Activated CD8-positive, alpha-beta T cell treated with anti-CD3 and anti-CD28 coated beads for 36 hours (primary cell): ENCODE data around the gene CDKN3. TPM values are rescaled to one million over a fixed set of nuclear protein-coding genes. Genes with fewer than 3 reads are reported as not detected.
"Not testable (repeated sequence)": the region's sequence is repeated elsewhere in the genome, so short reads cannot be mapped to it uniquely, and the experiment has no call there.

Experiments
- ATAC-seq: fragments of 200-7000 bp; cut with Tn5 transposase; one replicate; pipeline ENCODE4 v1.10.0; 2021; ENCODE audit warnings: mild to moderate bottlenecking, moderate library complexity
- CTCF ChIA-PET: fragments of 350-600 bp; sonication (Branson Sonifier 250); formaldehyde crosslinking; loops from one replicate; lab custom pipeline; 2021; ENCODE audit warnings: antibody characterized with exemption; lab: Charles Lee
- POLR2A ChIA-PET: fragments of 350-600 bp; sonication (Branson Sonifier 250); formaldehyde crosslinking; loops from one replicate; lab custom pipeline; 2021; ENCODE audit warnings: antibody characterized with exemption; lab: Charles Lee
- DNase-seq: peaks from one replicate; pipeline ENCODE4 v3.0.0-alpha.2; 2020
- H3K27ac Mint-ChIP-seq: one replicate; pipeline ENCODE4 v1.8.0; 2021; ENCODE audit warnings: mild to moderate bottlenecking, mixed read lengths
- H3K27me3 Mint-ChIP-seq: one replicate; pipeline ENCODE4 v1.8.0; 2021; ENCODE audit warnings: mixed read lengths
- H3K36me3 Mint-ChIP-seq: one replicate; pipeline ENCODE4 v1.8.0; 2021; ENCODE audit warnings: low read depth, mixed read lengths
- H3K4me1 Mint-ChIP-seq: one replicate; pipeline ENCODE4 v1.8.0; 2021; ENCODE audit warnings: low read depth, mixed read lengths
- H3K4me3 Mint-ChIP-seq: one replicate; pipeline ENCODE4 v1.8.0; 2021; ENCODE audit warnings: mild to moderate bottlenecking, moderate library complexity, mixed read lengths
- H3K9me3 Mint-ChIP-seq: one replicate; pipeline ENCODE4 v1.8.0; 2021; ENCODE audit warnings: mixed read lengths
- intact Hi-C: fragments of 100-400 bp; cut with micrococcal nuclease; formaldehyde crosslinking; loops from one replicate; pipeline ENCODE4 v1.10.0; 2022
- total RNA-seq, 2 experiments: library from RNA; stranded (reverse); gene quantifications; one replicate each; pipeline ENCODE4 v1.2.3, GENCODE V29; 2021
- TF ChIP-seq, protein P1 (sequence below): fragments of 200-600 bp; IDR thresholded peaks from one replicate; pipeline ENCODE4 v1.8.0; 2022; ENCODE audit warnings: antibody characterized with exemption, mild to moderate bottlenecking

The CDKN3 gene
- total RNA-seq, 2 experiments from 2014 or later: 88.0 to 92.7 TPM

DNA sequence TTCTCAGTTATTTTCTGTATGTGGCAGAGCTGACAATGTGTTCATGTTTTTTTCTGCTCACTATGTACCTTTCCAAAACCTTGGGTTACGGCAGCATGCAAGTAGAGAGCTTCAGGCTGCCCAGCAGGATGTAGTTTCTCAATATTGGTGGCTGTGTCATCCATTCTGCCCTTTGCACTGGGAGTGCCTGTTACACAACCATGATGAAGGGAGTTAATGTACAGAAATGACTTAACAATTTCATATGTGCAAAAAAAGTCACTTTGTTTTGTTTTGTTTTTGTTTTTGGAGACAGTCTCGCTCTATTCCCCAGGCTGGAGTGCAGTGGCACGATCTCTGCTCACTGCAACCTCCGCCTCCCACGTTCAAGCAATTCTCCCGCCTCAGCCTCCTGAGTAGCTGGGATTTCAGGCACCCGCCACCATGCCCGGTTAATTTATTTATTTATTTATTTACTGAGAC is 50.5 kb downstream of the CDKN3 start:
- peak; percentile 27 for ATAC-seq

DNA sequence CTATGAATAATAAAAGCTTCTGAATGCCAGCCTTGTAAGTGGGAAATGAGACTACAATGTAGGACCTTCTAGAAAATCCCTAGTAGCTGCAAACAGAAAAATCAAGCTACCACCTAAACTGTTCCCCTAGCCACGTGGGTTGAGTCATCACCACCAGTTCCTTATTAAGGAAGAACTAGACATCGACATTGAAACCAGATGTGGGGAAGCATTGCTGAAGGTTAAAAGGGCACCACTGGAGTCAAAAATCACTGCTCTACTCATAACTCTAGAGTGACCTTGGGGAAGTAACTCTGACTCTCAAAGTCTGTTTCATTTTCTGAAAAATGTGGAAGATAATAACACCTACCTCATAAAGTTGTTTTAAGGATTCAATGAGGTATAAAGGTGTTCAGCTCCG is 53.7 kb downstream of the CDKN3 start:
- H3K4me1 Mint-ChIP-seq: peaks cover 12% of the 10 kb centered on the region
- H3K27ac Mint-ChIP-seq: no peak overlapping the region
- no peaks in the 10 kb centered on the region for H3K9me3 Mint-ChIP-seq
- ChIA-PET CTCF (interaction anchor here (1.4 to 1.5 kb wide), 2 partner anchors 10 to 84 kb away, joined by 4 to 5 read pairs; partner anchors contain the start of gene CNIH1), POLR2A (interaction anchor here (1.4 kb wide), 1 partner anchor 15 kb away, joined by 3 read pairs; no protein-coding TSS in a partner anchor)
- ATAC-seq (peak; percentile 49), DNase-seq (peak; percentile 44)
- TF ChIP-seq, protein P1, sequence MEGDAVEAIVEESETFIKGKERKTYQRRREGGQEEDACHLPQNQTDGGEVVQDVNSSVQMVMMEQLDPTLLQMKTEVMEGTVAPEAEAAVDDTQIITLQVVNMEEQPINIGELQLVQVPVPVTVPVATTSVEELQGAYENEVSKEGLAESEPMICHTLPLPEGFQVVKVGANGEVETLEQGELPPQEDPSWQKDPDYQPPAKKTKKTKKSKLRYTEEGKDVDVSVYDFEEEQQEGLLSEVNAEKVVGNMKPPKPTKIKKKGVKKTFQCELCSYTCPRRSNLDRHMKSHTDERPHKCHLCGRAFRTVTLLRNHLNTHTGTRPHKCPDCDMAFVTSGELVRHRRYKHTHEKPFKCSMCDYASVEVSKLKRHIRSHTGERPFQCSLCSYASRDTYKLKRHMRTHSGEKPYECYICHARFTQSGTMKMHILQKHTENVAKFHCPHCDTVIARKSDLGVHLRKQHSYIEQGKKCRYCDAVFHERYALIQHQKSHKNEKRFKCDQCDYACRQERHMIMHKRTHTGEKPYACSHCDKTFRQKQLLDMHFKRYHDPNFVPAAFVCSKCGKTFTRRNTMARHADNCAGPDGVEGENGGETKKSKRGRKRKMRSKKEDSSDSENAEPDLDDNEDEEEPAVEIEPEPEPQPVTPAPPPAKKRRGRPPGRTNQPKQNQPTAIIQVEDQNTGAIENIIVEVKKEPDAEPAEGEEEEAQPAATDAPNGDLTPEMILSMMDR: no peak
- H3K27me3 Mint-ChIP-seq: peaks cover 2% of the 10 kb centered on the region
- intact Hi-C loops: no loop called here
- H3K4me3 Mint-ChIP-seq: no peak overlapping the region
- H3K36me3 Mint-ChIP-seq: no peaks in the 10 kb centered on the region

More for the DNA sequence above, 50.5 kb downstream of the CDKN3 start:
- POLR2A ChIA-PET: interaction anchor here (1.3 kb wide), 1 partner anchor 50 kb away, joined by 4 read pairs; no protein-coding TSS in a partner anchor
- intact Hi-C loops: loop anchor here (10.0 kb wide), 1 partner anchor 328 kb away; no protein-coding TSS in a partner anchor
- H3K27me3 Mint-ChIP-seq: peaks cover 2% of the 10 kb centered on the region
- TF ChIP-seq, protein P1: no peak
- no peaks in the 10 kb centered on the region for H3K36me3 Mint-ChIP-seq
- CTCF ChIA-PET: no interaction called here
- H3K9me3 Mint-ChIP-seq: no peaks in the 10 kb centered on the region
- no peak overlapping the region for H3K27ac Mint-ChIP-seq
- peak; percentile 14 for DNase-seq
- H3K4me1 Mint-ChIP-seq: peaks cover 15% of the 10 kb centered on the region
- H3K4me3 Mint-ChIP-seq: no peak overlapping the region

DNA sequence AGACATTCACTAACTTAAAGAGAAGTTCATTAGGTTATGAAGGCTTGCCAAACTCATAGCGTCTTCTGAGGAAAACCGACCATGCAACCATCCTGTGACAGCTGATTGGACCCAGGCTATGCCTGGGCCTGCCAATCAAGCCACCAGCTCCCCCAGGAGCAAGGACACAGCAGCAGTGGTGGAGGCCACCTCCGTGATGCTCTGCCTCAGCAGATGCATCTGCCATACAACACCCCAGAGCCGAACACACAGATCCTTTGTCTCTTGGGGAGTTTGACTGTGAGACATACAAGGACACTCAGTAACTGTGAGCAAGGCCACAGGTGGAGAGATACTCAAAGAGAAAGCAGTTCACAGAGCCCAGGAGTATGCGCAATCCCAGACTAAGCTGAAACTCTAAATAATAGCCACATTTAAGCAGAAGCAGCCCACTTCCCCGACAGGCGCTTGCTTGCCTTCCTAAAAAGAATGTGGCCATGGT is 54.4 kb downstream of the CDKN3 start:
- ChIA-PET CTCF (interaction anchor here (1.4 kb wide), 1 partner anchor 10 kb away, joined by 5 read pairs; the partner anchor contains the start of gene CNIH1), POLR2A (no interaction called here)
- Mint-ChIP-seq H3K27me3 (no peaks in the 10 kb centered on the region), H3K9me3 (no peaks in the 10 kb centered on the region), H3K4me3 (no peak overlapping the region), H3K4me1 (peaks cover 12% of the 10 kb centered on the region), H3K27ac (no peak overlapping the region), H3K36me3 (no peaks in the 10 kb centered on the region)
- no peak for ATAC-seq
- no peak for DNase-seq
- TF ChIP-seq, protein P1: no peak
- intact Hi-C loops: no loop called here

DNA sequence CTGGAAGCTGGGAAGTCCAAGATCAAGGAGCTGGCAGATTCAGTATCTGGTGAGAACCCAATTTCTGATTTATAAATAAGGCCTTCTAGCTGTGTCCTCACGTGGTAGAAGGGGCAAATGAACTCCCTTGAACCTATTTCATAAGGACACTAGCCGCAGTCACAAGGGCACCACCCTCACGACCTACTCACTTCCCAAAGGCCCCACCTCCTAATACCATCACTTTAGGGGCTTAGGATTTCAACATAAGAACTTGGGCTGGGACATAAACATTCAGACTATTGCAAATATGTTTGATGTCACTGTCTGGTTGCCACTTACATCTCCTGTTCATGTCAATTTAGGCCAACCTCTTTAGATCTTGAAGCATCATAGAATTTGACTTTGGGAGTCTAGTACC is 55.2 kb downstream of the CDKN3 start:
- POLR2A ChIA-PET: no interaction called here
- CTCF ChIA-PET: no interaction called here

DNA sequence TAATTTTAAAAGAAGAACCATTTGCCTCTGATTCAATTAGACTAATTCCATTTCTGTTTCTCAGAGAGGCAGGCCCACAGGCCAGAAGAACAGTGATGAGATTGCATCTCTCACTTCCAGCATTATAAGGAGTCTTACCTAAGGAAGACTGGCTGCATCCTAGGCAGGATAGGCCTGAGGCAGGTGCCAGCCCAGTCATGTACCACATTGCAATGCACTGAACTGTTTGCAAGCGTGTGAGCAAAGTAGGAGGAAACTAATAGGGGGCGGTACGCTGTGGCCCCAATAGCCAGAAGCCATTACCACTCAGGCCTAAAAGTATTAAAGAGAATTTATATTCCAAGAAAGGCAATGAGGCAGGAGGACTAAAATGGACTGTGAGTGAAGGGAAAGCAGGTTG is 56.4 kb downstream of the CDKN3 start:
- no peak overlapping the region for H3K27ac Mint-ChIP-seq
- no peak for ATAC-seq
- H3K9me3 Mint-ChIP-seq: no peaks in the 10 kb centered on the region
- no peaks in the 10 kb centered on the region for H3K36me3 Mint-ChIP-seq
- POLR2A ChIA-PET: no interaction called here
- H3K27me3 Mint-ChIP-seq: no peaks in the 10 kb centered on the region
- peaks cover 12% of the 10 kb centered on the region for H3K4me1 Mint-ChIP-seq
- intact Hi-C loops: no loop called here
- TF ChIP-seq, protein P1: no peak
- CTCF ChIA-PET: no interaction called here
- no peak for DNase-seq
- H3K4me3 Mint-ChIP-seq: no peak overlapping the region

More for the DNA sequence above, 55.2 kb downstream of the CDKN3 start:
- Mint-ChIP-seq H3K36me3 (no peaks in the 10 kb centered on the region), H3K27me3 (no peaks in the 10 kb centered on the region), H3K27ac (no peak overlapping the region), H3K4me1 (peaks cover 12% of the 10 kb centered on the region), H3K4me3 (no peak overlapping the region), H3K9me3 (no peaks in the 10 kb centered on the region)
- no peak for ATAC-seq
- TF ChIP-seq, protein P1: no peak
- DNase-seq: no peak
- intact Hi-C loops: no loop called here

DNA sequence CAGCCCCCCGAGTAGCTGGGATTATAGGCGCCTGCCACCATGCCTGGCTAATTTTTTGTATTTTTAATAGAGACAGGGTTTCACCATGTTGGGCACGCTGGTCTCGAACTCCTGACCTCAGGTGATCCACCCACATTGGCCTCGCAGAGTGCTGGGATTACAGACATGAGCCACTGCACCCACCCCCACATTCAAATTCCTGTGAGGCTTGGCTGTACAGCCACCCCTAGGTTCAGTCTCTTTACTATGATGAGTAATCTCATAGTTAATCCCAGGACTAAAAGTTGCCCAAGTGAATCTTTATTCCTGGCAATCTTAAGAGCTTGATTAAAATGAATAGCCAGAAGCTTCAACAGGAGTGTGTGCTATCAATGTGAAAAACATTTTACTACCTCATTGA is 57.2 kb downstream of the CDKN3 start:
- H3K4me3 Mint-ChIP-seq, H3K9me3 Mint-ChIP-seq, CTCF ChIA-PET, POLR2A ChIA-PET, H3K4me1 Mint-ChIP-seq, ATAC-seq, H3K27me3 Mint-ChIP-seq, intact Hi-C loops, DNase-seq, H3K36me3 Mint-ChIP-seq, H3K27ac Mint-ChIP-seq: not testable (repeated sequence)
